ENCODE data around the gene RBX1.
A peak's percentile ranks its signal among the peaks of the same experiment; 100 is the strongest.

RBX1 gene

GRCh38 chr22:40954113-40954512, 2.9 kb downstream of the RBX1 start:
- H3K4me1 Mint-ChIP-seq (ENCODE audit: low read depth in 2 of 2), result peaks cover 22 to 28% of the 10 kb centered on the region in 2 donors
- peak overlapping the region; percentile 97 to 99 for H3K27ac Mint-ChIP-seq
- no peak for ATAC-seq (replicated peaks)
- H3K4me3 Mint-ChIP-seq, result peak overlapping the region in 1 of 2 donors; percentile 22
- H3K9me3 Mint-ChIP-seq, result no peaks in the 10 kb centered on the region
- H3K27me3 Mint-ChIP-seq, result no peaks in the 10 kb centered on the region
- H3K36me3 Mint-ChIP-seq (ENCODE audit: insufficient read depth), result peaks cover 66% of the 10 kb centered on the region
- no peak for DNase-seq

GRCh38 chr22:40955571-40955970, 4.4 kb downstream of the RBX1 start:
- H3K4me1 Mint-ChIP-seq (ENCODE audit: low read depth in 2 of 2), result peaks cover 23 to 25% of the 10 kb centered on the region in 2 donors
- no peak overlapping the region for H3K4me3 Mint-ChIP-seq
- no peak for DNase-seq
- peaks cover 56% of the 10 kb centered on the region for H3K36me3 Mint-ChIP-seq (ENCODE audit: insufficient read depth)
- no peak for ATAC-seq (replicated peaks)
- H3K27ac Mint-ChIP-seq, result peak overlapping the region in 1 of 2 donors; percentile 23
- no peaks in the 10 kb centered on the region for H3K9me3 Mint-ChIP-seq
- no peaks in the 10 kb centered on the region for H3K27me3 Mint-ChIP-seq

DNA sequence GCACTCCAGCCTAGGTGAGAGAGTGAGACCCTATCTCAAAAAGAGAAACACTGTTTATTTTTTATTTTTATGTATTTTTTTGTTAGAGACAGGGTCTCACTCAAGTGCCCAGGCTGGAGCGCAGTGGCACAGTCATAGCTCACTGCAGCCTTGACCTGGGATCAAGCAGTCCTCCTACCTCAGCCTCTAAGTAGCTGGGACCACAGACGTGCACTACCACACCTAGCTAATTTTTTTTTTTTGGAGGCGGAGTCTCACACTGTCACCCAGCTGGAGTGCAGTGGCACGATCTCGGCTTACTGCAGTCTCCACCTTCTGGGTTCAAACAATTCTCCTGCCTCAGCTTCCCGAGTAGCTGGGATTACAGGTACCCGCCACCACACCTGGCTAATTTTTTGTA, 6.4 kb downstream of the RBX1 start:
- ATAC-seq (replicated peaks), result no peak

DNA sequence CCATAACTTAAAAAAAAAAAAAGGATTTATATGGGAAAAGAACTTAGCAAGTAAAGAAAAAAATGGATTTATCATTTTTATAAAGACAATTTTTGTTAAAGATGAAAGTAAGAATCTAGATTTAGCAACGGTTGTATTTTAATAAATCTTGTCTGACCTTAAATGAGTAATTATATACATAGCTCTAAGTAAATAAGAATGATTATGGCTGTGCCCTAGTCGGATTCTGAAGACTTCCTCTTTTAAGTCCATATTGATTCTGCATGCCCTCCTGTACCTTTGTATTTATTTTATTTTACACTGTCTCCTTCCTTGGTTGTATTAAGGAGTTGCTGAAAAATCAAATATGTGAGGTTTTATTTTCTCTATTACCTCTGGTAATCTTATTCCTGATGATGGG, 7.1 kb downstream of the RBX1 start:
- no peak overlapping the region for H3K4me3 Mint-ChIP-seq
- no peak for ATAC-seq (replicated peaks)
- no peaks in the 10 kb centered on the region for H3K9me3 Mint-ChIP-seq
- no peak for DNase-seq
- H3K36me3 Mint-ChIP-seq (ENCODE audit: insufficient read depth), result peaks cover 60% of the 10 kb centered on the region
- H3K27ac Mint-ChIP-seq, result peak overlapping the region in 1 of 2 donors; percentile 64
- H3K27me3 Mint-ChIP-seq, result no peaks in the 10 kb centered on the region
- H3K4me1 Mint-ChIP-seq (ENCODE audit: low read depth in 2 of 2), result peaks cover 14 to 15% of the 10 kb centered on the region in 2 donors

More for the DNA sequence above, 6.4 kb downstream of the RBX1 start:
- Mint-ChIP-seq H3K36me3 (ENCODE audit: insufficient read depth) (peaks cover 54% of the 10 kb centered on the region), H3K9me3 (no peaks in the 10 kb centered on the region), H3K4me3 (no peak overlapping the region), H3K27me3 (no peaks in the 10 kb centered on the region), H3K27ac (peak overlapping the region in 1 of 2 donors; percentile 64), H3K4me1 (ENCODE audit: low read depth in 2 of 2) (peaks cover 16 to 19% of the 10 kb centered on the region in 2 donors)
- no peak for DNase-seq

DNA sequence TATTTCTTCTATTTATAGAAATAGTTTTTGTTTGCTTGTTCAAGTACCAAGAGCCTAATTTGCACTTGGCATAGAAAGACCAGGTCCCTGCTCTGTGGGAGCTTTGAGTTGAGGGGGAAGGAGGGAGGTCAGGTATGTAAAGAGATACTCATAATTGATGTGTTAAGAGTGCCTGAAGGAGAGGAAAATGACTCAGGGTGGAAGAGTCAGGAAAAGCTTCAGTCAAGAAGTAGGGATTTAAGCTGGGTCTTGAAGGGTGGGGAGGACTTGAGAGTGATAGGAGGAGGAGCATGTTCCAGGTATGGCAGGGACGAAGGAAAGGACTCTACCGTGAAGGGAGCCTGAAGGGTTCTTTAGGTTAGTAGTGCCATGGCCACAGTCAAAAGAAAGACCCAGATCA, 9.0 kb downstream of the RBX1 start:
- no peaks in the 10 kb centered on the region for H3K9me3 Mint-ChIP-seq
- no peaks in the 10 kb centered on the region for H3K27me3 Mint-ChIP-seq
- H3K36me3 Mint-ChIP-seq (ENCODE audit: insufficient read depth), result peaks cover 60% of the 10 kb centered on the region
- peaks cover 7 to 10% of the 10 kb centered on the region in 2 donors for H3K4me1 Mint-ChIP-seq (ENCODE audit: low read depth in 2 of 2)
- DNase-seq (no peak), ATAC-seq (replicated peaks) (no peak)
- H3K27ac Mint-ChIP-seq, result peak overlapping the region; percentile 51 to 52
- no peak overlapping the region for H3K4me3 Mint-ChIP-seq

DNA sequence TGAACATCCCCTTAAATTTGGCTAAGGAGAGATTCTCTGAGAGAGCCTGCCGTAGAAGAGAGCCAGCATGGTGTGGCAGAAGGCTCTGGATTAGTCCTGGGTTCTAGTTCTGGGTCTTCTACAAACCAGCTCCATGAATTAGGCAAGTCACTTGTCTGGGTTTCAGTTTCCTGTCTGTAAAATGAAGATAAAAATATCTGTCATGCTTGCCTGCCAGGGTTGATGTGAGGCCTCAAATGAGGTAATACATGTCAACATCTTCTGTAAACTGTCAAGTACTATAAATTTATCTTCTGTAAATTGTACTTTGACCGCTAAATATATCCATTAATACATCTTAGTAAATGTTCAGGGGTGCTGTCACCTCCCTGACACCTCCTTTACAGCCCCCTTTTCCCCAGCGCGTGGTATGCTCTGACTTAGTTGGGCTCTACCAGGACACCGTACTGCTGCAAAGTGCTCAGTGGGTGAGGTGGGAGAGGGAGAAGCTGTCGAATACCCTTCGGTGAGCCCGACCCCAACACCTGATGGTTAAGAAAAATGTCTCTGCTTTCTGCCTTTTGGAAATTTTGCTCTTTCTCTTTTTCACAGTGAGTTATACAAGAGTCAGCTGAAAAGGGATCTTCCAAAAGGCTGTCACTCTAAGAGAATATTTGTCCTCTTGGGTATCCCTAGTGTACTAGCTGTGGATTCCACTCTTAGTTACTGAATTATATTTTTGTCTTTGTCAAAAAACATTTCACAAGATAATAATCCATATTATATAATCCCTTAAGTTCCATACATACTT, 15.0 kb downstream of the RBX1 start:
- Mint-ChIP-seq H3K27me3 (no peaks in the 10 kb centered on the region), H3K4me1 (ENCODE audit: low read depth in 2 of 2) (peaks cover 3 to 6% of the 10 kb centered on the region in 2 donors), H3K4me3 (no peak overlapping the region), H3K9me3 (no peaks in the 10 kb centered on the region), H3K27ac (peak overlapping the region; percentile 26 to 62), H3K36me3 (ENCODE audit: insufficient read depth) (peaks cover 93% of the 10 kb centered on the region)
- ATAC-seq (replicated peaks), result no peak
- DNase-seq, result no peak

DNA sequence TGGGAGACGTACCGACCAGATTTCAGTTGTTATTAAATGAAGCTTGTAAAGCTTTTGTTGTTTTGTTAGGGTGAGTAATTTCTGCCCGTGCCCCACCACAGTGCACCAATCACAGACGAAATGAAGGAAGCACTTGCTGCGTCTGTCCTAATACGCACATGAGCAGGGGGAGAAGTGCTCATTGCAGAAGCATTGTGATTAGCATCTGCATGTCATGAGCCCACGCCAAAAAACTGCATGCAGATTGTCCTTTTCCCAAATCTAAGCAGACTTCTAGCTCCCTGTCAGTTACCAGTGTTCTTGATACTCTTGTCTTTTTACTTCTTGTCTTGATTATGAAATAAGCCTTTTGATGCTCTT, 15.5 kb downstream of the RBX1 start:
- no peak overlapping the region for H3K4me3 Mint-ChIP-seq
- no peaks in the 10 kb centered on the region for H3K27me3 Mint-ChIP-seq
- H3K27ac Mint-ChIP-seq, result no peak overlapping the region
- ATAC-seq (replicated peaks) (no peak), DNase-seq (no peak)
- peaks cover 3 to 6% of the 10 kb centered on the region in 2 donors for H3K4me1 Mint-ChIP-seq (ENCODE audit: low read depth in 2 of 2)
- H3K9me3 Mint-ChIP-seq, result no peaks in the 10 kb centered on the region
- H3K36me3 Mint-ChIP-seq (ENCODE audit: insufficient read depth), result peaks cover 91% of the 10 kb centered on the region

DNA sequence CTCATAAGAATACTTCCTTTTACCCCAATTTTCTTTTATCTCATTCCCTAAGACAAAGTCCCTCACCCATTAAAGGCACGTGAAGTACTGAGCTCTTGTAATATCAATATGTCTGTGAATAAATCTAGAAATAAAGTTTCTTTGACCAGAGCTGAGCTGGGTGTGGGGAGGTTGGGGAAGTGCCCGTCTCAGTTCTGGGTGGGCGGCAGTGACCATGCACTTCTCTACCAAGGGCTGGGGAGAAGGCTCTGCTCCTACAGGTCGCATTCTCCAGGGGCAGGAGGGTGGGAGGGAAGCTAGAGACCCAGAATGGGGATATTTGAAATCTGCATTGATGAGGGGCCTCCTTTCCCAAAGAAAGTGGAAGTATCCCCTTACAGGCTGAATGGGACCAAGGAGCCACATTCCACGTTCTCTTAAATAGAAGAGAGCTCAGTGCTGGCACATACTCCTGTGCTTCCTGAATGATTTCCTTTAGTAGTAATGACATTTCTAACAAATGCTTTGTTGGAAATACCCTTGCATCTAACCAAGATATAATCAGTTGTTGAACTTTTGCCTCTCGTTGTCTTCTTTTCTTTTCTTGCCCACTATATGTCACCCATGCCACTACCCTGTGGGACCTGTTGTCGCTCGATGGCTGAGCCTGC, 16.1 kb downstream of the RBX1 start:
- peak overlapping the region in 1 of 2 donors; percentile 11 for H3K27ac Mint-ChIP-seq
- no peak for DNase-seq
- no peak overlapping the region for H3K4me3 Mint-ChIP-seq
- H3K4me1 Mint-ChIP-seq (ENCODE audit: low read depth in 2 of 2), result peaks cover 3 to 6% of the 10 kb centered on the region in 2 donors
- ATAC-seq (replicated peaks), result no peak
- H3K27me3 Mint-ChIP-seq, result no peaks in the 10 kb centered on the region
- no peaks in the 10 kb centered on the region for H3K9me3 Mint-ChIP-seq
- H3K36me3 Mint-ChIP-seq (ENCODE audit: insufficient read depth), result peaks cover 90% of the 10 kb centered on the region

GRCh38 chr22:40972587-40972986, 21.4 kb downstream of the RBX1 start:
- no peak overlapping the region for H3K4me3 Mint-ChIP-seq
- no peak overlapping the region for H3K27ac Mint-ChIP-seq
- no peaks in the 10 kb centered on the region for H3K4me1 Mint-ChIP-seq (ENCODE audit: low read depth in 2 of 2)
- H3K9me3 Mint-ChIP-seq, result no peaks in the 10 kb centered on the region
- H3K36me3 Mint-ChIP-seq (ENCODE audit: insufficient read depth), result peaks cover 45% of the 10 kb centered on the region
- ATAC-seq (replicated peaks), result no peak
- H3K27me3 Mint-ChIP-seq, result no peaks in the 10 kb centered on the region
- DNase-seq, result no peak

DNA sequence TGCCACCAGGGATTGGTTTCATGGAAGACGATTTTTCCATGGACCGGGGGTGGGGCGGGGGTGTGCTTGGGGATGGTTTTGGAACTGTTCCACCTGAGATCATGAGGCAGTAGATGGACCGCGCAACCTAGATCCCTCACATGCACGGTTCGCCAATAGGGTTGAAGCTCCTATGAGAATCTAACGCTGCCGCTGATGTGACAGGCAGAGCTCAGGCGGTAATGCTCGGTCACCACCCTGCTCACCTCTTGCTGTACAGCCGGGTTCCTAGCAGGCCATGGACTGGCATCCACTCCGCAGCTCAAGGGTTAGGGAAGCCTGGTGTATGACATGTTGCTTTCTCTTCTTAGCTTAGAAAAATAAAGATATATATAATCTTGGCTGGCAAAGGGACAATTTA, 22.0 kb downstream of the RBX1 start:
- H3K4me3 Mint-ChIP-seq, result no peak overlapping the region
- DNase-seq (no peak), ATAC-seq (replicated peaks) (no peak)
- no peaks in the 10 kb centered on the region for H3K27me3 Mint-ChIP-seq
- H3K4me1 Mint-ChIP-seq (ENCODE audit: low read depth in 2 of 2), result no peaks in the 10 kb centered on the region
- H3K27ac Mint-ChIP-seq, result no peak overlapping the region
- H3K9me3 Mint-ChIP-seq, result no peaks in the 10 kb centered on the region
- peaks cover 40% of the 10 kb centered on the region for H3K36me3 Mint-ChIP-seq (ENCODE audit: insufficient read depth)

- no peak overlapping the region for H3K4me3 Mint-ChIP-seq
- DNase-seq (no peak), ATAC-seq (replicated peaks) (no peak)
- no peaks in the 10 kb centered on the region for H3K4me1 Mint-ChIP-seq (ENCODE audit: low read depth in 2 of 2)
- no peaks in the 10 kb centered on the region for H3K9me3 Mint-ChIP-seq
- H3K27ac Mint-ChIP-seq, result no peak overlapping the region
- peaks cover 17% of the 10 kb centered on the region for H3K36me3 Mint-ChIP-seq (ENCODE audit: insufficient read depth)
- H3K27me3 Mint-ChIP-seq, result no peaks in the 10 kb centered on the region
Observed at GRCh38 chr22:40975366-40975765, 24.2 kb downstream of the RBX1 start.

DNA sequence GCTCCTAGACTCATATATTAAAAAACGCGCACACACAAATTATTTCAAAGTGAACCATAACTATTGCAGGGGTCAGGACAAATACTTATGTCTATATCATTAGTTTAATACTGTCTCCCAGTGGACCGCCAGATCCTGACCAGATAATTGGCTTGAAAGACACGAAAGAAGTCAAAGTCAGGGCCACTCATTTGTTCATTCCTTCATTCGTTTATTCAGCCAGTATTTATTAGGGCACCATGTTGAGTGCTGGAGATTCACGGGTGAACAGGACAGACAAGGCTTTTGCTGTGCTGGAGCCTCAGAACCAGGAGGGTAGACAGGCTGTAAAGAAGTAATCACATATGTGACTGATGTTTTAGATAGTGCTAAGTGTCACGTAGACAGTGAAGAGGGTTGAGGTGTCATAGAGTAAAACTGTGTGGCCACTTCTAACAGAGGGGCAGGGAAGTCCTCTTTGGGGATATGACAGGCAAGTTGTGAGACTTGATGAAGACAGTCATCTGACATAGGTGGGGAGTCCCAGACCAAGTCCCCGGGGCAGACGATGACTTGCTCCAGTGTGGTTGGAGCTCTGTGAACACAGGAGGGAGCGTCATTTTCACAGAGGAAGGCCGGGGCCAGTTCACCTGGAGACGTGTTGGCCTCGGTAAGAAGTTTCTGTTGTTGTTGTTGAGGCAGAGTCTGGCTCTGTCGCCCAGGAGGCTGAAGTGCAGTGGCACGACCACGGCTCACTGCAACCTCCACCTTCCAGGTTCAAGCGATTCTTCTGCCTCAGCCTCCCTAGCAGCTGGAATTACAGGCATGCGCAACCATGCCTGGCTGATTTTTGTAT, 25.9 kb downstream of the RBX1 start:
- DNase-seq (no peak), ATAC-seq (replicated peaks) (no peak)
- H3K36me3 Mint-ChIP-seq (ENCODE audit: insufficient read depth), result peaks cover 7% of the 10 kb centered on the region
- no peak overlapping the region for H3K4me3 Mint-ChIP-seq
- H3K27me3 Mint-ChIP-seq, result no peaks in the 10 kb centered on the region
- H3K9me3 Mint-ChIP-seq, result no peaks in the 10 kb centered on the region
- no peaks in the 10 kb centered on the region for H3K4me1 Mint-ChIP-seq (ENCODE audit: low read depth in 2 of 2)
- peak overlapping the region in 1 of 2 donors; percentile 24 for H3K27ac Mint-ChIP-seq

DNA sequence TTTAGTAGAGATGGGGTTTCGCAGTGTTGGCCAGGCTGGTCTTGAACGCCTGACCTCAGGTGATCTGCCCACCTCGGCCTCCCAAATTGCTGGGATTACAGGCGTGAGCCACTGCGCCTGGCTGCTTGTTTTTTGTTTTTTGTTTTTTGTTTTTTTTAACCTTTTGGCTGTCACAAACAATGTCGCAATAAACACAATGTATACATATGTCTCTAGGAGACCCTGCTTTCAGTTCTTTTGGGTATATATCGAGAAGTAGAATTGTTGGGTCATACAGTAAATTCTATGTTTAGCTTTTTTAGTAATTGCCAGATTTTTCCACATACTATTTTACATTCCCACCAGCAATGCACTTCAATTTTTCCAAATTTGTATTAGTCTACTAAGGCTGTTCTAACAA, 28.0 kb downstream of the RBX1 start:
- no peaks in the 10 kb centered on the region for H3K27me3 Mint-ChIP-seq
- no peak for DNase-seq
- H3K36me3 Mint-ChIP-seq (ENCODE audit: insufficient read depth), result no peaks in the 10 kb centered on the region
- no peaks in the 10 kb centered on the region for H3K4me1 Mint-ChIP-seq (ENCODE audit: low read depth in 2 of 2)
- H3K9me3 Mint-ChIP-seq, result no peaks in the 10 kb centered on the region
- H3K4me3 Mint-ChIP-seq, result no peak overlapping the region
- H3K27ac Mint-ChIP-seq, result no peak overlapping the region
- no peak for ATAC-seq (replicated peaks)

Data from effector memory CD8-positive, alpha-beta T cell (primary cell).